ENCODE data around the gene SLC39A13.
A peak's percentile ranks its signal among the peaks of the same experiment; 100 is the strongest.

Gene SLC39A13

GRCh38 chr11:47389577-47390421 is 18.6 kb upstream of the SLC39A13 start:
- TF ChIP-seq GABPA (IDR thresholded peaks at IDR 0.05; ENCODE audit: low read depth) (no peak), POLR2AphosphoS5 (IDR thresholded peaks at IDR 0.05; ENCODE audit: low read depth) (no peak; the same call in 1 of the 2 replicates), SPI1 (IDR thresholded peaks at IDR 0.05; ENCODE audit: borderline replicate concordance, low read depth) (no peak)
- TF ChIP-seq, protein P1, sequence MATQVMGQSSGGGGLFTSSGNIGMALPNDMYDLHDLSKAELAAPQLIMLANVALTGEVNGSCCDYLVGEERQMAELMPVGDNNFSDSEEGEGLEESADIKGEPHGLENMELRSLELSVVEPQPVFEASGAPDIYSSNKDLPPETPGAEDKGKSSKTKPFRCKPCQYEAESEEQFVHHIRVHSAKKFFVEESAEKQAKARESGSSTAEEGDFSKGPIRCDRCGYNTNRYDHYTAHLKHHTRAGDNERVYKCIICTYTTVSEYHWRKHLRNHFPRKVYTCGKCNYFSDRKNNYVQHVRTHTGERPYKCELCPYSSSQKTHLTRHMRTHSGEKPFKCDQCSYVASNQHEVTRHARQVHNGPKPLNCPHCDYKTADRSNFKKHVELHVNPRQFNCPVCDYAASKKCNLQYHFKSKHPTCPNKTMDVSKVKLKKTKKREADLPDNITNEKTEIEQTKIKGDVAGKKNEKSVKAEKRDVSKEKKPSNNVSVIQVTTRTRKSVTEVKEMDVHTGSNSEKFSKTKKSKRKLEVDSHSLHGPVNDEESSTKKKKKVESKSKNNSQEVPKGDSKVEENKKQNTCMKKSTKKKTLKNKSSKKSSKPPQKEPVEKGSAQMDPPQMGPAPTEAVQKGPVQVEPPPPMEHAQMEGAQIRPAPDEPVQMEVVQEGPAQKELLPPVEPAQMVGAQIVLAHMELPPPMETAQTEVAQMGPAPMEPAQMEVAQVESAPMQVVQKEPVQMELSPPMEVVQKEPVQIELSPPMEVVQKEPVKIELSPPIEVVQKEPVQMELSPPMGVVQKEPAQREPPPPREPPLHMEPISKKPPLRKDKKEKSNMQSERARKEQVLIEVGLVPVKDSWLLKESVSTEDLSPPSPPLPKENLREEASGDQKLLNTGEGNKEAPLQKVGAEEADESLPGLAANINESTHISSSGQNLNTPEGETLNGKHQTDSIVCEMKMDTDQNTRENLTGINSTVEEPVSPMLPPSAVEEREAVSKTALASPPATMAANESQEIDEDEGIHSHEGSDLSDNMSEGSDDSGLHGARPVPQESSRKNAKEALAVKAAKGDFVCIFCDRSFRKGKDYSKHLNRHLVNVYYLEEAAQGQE (IDR thresholded peaks at IDR 0.05; ENCODE audit: insufficient replicate concordance, low read depth) = no peak
- TF ChIP-seq, protein P2, sequence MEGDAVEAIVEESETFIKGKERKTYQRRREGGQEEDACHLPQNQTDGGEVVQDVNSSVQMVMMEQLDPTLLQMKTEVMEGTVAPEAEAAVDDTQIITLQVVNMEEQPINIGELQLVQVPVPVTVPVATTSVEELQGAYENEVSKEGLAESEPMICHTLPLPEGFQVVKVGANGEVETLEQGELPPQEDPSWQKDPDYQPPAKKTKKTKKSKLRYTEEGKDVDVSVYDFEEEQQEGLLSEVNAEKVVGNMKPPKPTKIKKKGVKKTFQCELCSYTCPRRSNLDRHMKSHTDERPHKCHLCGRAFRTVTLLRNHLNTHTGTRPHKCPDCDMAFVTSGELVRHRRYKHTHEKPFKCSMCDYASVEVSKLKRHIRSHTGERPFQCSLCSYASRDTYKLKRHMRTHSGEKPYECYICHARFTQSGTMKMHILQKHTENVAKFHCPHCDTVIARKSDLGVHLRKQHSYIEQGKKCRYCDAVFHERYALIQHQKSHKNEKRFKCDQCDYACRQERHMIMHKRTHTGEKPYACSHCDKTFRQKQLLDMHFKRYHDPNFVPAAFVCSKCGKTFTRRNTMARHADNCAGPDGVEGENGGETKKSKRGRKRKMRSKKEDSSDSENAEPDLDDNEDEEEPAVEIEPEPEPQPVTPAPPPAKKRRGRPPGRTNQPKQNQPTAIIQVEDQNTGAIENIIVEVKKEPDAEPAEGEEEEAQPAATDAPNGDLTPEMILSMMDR (IDR thresholded peaks at IDR 0.05; ENCODE audit: insufficient read depth, low read length) = no peak
- DNase-seq (ENCODE audit: low read depth in 1 of 2, low spot score in 1 of 2) = peak in 1 of 2 experiments; percentile 66
- Histone ChIP-seq H3K27me3 (ENCODE audit: insufficient read depth, poor library complexity, severe bottlenecking) (no peaks in the 10 kb centered on the region), H3K4me3 (replicated peaks; ENCODE audit: insufficient read depth, low read length) (peak overlapping the region; percentile 30), H3K27ac (replicated peaks) (peak overlapping the region; percentile 100)

DNA sequence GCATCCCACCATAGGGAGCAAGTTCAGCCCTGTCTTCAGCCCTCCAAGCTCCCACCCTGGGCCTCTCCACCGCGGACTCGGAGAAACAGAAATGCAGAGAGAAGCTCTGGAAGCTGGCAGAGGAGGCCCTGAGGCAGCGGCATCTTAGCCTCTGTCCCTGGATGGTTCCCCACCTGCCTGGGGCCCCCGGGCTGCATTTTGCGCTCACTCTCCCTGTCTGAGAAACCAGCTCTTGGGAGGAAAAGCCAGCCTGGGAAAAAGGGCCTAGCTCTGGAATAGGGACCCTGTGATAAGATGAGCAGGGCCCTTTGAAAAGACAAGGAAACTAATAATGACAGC is 18.0 kb upstream of the SLC39A13 start:
- H3K4me3 ChIP-seq (replicated peaks; ENCODE audit: insufficient read depth, low read length) = no peak overlapping the region
- H3K27ac ChIP-seq (replicated peaks) = peak overlapping the region; percentile 100
- DNase-seq (ENCODE audit: low read depth in 1 of 2, low spot score in 1 of 2) = no peak
- no peaks in the 10 kb centered on the region for H3K27me3 ChIP-seq (ENCODE audit: insufficient read depth, poor library complexity, severe bottlenecking)
- TF ChIP-seq, protein P2 (IDR thresholded peaks at IDR 0.05; ENCODE audit: insufficient read depth, low read length) = no peak
- TF ChIP-seq GABPA (IDR thresholded peaks at IDR 0.05; ENCODE audit: low read depth) (no peak), POLR2AphosphoS5 (IDR thresholded peaks at IDR 0.05; ENCODE audit: low read depth) (no peak), SPI1 (IDR thresholded peaks at IDR 0.05; ENCODE audit: borderline replicate concordance, low read depth) (no peak)
- TF ChIP-seq, protein P1 (IDR thresholded peaks at IDR 0.05; ENCODE audit: insufficient replicate concordance, low read depth) = no peak

DNA sequence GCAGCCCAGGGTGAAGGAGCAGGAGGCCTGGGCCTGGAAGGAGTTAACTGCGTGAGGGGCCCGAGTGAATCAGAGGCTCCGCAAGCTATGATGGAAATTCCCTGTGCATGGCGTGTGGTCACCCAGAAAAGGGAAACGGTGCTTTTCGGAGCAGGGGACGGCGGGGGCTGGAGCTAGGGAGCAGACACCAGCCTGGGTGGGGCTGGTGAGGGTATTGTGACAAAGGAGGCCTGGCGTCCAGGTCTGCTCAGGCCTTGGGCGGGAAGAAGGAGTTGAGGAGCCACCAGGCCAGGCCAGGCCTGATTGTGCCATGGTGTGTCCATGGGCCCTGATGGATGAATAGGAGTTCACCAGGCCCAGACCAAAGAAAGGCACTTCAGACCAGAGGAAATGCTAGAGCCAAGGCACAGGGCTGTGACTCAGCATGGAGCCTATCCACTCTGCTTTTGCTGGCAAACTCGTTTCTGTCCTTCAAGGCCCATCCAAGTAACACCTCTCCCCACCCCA is 17.3 kb upstream of the SLC39A13 start:
- peak overlapping the region; percentile 100 for H3K27ac ChIP-seq (replicated peaks)

More for the DNA sequence above, 17.3 kb upstream of the SLC39A13 start:
- no peaks in the 10 kb centered on the region for H3K27me3 ChIP-seq (ENCODE audit: insufficient read depth, poor library complexity, severe bottlenecking)
- TF ChIP-seq SPI1 (IDR thresholded peaks at IDR 0.05; ENCODE audit: borderline replicate concordance, low read depth) = peak; percentile 82
- TF ChIP-seq, protein P1 (IDR thresholded peaks at IDR 0.05; ENCODE audit: insufficient replicate concordance, low read depth) = no peak
- peak; percentile 70 for TF ChIP-seq POLR2AphosphoS5 (IDR thresholded peaks at IDR 0.05; ENCODE audit: low read depth)
- no peak for TF ChIP-seq GABPA (IDR thresholded peaks at IDR 0.05; ENCODE audit: low read depth)
- TF ChIP-seq, protein P2 (IDR thresholded peaks at IDR 0.05; ENCODE audit: insufficient read depth, low read length) = no peak
- no peak overlapping the region for H3K4me3 ChIP-seq (replicated peaks; ENCODE audit: insufficient read depth, low read length)
- peak in 1 of 2 experiments; percentile 90 for DNase-seq (ENCODE audit: low read depth in 1 of 2, low spot score in 1 of 2)

All from HL-60 (cell line).